Measurements from ENCODE around the gene TUB. TPM values are rescaled to one million over a fixed set of nuclear protein-coding genes. Genes with fewer than 3 reads are reported as not detected.
A peak's percentile ranks its signal among the peaks of the same experiment; 100 is the strongest.

Gene TUB
- polyA plus RNA-seq, 1 donor, result 15.2 TPM

DNA sequence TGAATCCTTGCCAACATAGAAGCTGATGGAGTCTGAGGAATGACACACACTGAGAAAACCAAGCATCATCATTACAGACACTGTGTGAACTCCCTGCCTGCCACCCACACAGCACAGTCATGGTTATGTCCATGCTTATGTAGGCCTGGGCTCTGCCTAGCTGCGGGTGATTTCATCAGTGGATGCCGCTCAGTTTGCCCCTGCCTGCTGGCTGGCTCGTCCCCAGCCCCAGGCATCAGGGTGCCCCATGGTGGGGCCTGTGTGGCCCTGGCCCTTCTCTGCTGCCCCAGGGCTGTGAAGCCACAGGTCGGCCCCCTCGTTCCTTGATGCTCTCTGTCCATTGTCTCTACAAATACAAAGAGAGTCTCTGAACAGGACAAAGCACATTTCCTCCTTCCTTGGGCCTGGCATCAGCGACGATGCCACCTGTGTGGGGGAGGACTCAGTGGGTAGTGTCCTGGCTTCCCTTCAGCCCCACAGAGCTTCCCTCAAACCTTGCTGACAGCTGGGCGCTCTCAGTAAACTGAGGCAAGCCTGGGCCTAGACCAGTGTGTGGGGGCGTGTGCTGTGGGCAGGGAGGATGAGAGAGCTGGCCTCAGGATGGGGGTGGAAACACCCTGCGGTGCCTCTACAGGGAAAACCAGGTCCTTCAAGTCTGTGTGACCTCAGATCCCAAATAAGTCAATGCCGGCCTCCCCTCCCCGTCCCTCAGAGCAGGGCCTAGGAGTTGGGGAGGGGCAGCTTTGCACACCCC lies 20.0 kb upstream of the TUB start:
- DNase-seq, result no peak
- WGBS (ENCODE audit: insufficient coverage, low lambda C conversion rate), result no CpG with 5 or more reads among the region's 12 CpGs
- no peak overlapping the region for H3K4me3 ChIP-seq (ENCODE audit: low read length)
- no peaks in the 10 kb centered on the region for H3K27me3 ChIP-seq (ENCODE audit: control insufficient read depth, insufficient read depth, low read length)
- no peaks in the 10 kb centered on the region for H3K9me3 ChIP-seq (ENCODE audit: control insufficient read depth, low read depth, low read length)
- H3K4me1 ChIP-seq (ENCODE audit: control insufficient read depth, insufficient read depth, low read length), result peaks cover 9% of the 10 kb centered on the region
- H3K36me3 ChIP-seq (ENCODE audit: control insufficient read depth, insufficient read depth, low read length), result no peaks in the 10 kb centered on the region
- H3K27ac ChIP-seq (ENCODE audit: low read length), result no peak overlapping the region

DNA sequence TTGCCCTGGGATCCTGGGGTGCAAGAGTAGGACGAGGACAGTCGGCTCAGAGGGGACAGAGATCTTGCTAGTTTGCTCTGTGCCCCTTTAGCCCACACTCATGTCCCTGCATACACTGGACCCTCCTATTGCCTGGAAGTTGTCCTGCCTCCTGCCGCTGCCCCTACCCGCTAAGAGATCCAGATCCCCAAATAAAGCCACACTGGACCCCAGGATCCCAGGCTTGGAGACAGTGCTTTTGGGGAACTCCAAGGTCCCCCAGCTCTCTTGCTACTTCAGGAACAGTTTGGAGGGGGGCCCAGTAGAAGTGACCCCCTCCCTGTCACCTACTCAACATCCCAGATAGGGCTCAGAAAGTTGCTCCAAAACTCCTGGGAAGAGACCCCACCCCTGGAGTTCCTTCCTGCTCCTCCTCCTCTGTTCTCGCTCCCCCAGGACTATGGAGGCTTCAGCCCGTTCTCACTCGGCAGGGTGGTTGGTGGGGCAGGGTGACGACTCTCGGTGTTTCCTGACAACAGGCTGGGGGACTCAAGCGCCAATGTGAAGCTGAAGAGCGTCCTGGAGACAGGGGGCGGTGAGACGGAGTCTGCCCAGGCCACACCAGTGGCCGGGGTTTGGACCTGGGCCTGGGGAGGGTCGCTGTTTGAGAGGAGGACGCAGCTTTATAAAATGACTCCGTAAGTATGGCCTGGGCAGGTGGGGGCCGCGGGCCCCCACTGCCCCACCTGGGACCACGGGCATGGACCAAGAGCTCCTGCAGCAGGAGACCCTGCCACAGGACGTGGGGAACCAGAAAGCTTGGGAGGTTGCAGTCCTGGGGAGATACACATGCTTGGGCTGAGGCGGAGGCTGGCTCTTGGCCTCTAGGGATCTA lies 19.2 kb upstream of the TUB start:
- H3K36me3 ChIP-seq (ENCODE audit: control insufficient read depth, insufficient read depth, low read length), result no peaks in the 10 kb centered on the region
- WGBS (ENCODE audit: insufficient coverage, low lambda C conversion rate), result no CpG with 5 or more reads among the region's 22 CpGs
- no peaks in the 10 kb centered on the region for H3K27me3 ChIP-seq (ENCODE audit: control insufficient read depth, insufficient read depth, low read length)
- H3K27ac ChIP-seq (ENCODE audit: low read length), result no peak overlapping the region
- H3K4me1 ChIP-seq (ENCODE audit: control insufficient read depth, insufficient read depth, low read length), result peaks cover 4% of the 10 kb centered on the region
- DNase-seq, result no peak
- H3K4me3 ChIP-seq (ENCODE audit: low read length), result no peak overlapping the region
- H3K9me3 ChIP-seq (ENCODE audit: control insufficient read depth, low read depth, low read length), result no peaks in the 10 kb centered on the region

DNA sequence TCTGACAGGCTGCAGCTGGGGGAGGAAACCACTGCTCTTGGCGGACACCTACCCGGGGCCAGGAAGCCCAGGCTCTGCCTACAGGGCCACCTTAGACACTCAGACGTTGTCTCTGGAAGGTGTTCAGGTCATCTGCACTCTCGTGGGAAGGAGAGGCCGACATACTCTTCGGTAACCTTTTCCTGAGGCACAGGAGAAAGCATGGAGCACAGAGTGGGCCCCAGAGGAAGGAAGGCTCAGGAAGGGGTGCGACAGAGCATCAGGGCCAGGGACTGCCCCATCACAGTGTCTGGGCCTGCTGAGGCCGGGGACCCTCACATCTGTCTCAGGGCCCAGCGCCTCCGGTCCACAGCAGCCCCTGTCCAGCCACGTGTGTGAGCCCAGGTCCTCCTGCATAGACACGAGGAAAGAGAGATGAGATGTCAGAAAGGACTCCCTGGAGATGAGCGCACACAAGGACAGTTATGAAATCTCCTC lies 18.2 kb upstream of the TUB start:
- no peaks in the 10 kb centered on the region for H3K9me3 ChIP-seq (ENCODE audit: control insufficient read depth, low read depth, low read length)
- H3K4me1 ChIP-seq (ENCODE audit: control insufficient read depth, insufficient read depth, low read length), result peaks cover 3% of the 10 kb centered on the region
- H3K27me3 ChIP-seq (ENCODE audit: control insufficient read depth, insufficient read depth, low read length), result no peaks in the 10 kb centered on the region
- H3K27ac ChIP-seq (ENCODE audit: low read length), result peak overlapping the region; percentile 15
- DNase-seq, result no peak
- no CpG with 5 or more reads among the region's 13 CpGs for WGBS (ENCODE audit: insufficient coverage, low lambda C conversion rate)
- H3K4me3 ChIP-seq (ENCODE audit: low read length), result no peak overlapping the region
- H3K36me3 ChIP-seq (ENCODE audit: control insufficient read depth, insufficient read depth, low read length), result no peaks in the 10 kb centered on the region

DNA sequence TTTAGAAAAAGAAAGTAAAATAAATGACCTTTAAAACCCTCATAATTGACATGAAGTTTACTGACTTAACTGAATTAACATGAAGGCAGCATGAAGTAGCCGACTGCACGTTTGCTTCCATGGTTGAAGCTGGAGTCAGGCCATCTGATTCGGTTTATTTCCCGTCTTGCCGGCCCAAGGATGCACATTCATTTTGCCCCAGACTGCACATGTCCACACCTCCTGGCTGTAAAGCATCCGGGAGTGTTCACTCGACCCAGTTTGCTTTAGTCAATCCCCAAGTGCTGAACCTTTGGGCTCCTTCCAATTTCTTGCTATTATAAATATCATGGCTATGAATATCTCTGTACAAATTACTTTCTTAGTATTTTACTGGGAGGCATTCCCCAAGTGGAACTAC lies 17.7 kb upstream of the TUB start:
- no peak for DNase-seq
- WGBS (ENCODE audit: insufficient coverage, low lambda C conversion rate), result no CpG with 5 or more reads among the region's 7 CpGs
- Histone ChIP-seq H3K4me1 (ENCODE audit: control insufficient read depth, insufficient read depth, low read length) (peaks cover 3% of the 10 kb centered on the region), H3K27me3 (ENCODE audit: control insufficient read depth, insufficient read depth, low read length) (no peaks in the 10 kb centered on the region), H3K36me3 (ENCODE audit: control insufficient read depth, insufficient read depth, low read length) (no peaks in the 10 kb centered on the region), H3K9me3 (ENCODE audit: control insufficient read depth, low read depth, low read length) (no peaks in the 10 kb centered on the region), H3K27ac (ENCODE audit: low read length) (no peak overlapping the region), H3K4me3 (ENCODE audit: low read length) (no peak overlapping the region)

DNA sequence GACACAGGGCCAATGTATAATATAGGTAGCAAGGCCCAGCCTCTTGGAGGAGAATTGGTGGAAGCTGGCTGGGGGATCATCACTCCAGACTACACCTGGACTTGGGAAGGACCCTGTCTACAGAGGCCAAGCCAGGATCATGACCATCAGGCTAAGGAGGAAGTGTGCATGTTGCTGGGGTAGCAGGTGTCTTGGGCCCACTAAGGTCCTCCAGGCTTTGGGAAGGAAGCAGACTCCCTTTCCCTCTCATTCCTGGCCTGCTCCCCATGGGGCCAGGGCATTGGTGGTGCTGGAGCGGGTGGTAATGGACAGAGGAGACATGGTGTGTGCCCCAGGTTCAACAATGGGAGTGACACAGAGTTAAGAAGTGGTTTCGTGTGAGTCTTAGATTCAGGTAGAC lies 16.0 kb upstream of the TUB start:
- H3K27ac ChIP-seq (ENCODE audit: low read length), result no peak overlapping the region
- DNase-seq, result no peak
- peaks cover 6% of the 10 kb centered on the region for H3K4me1 ChIP-seq (ENCODE audit: control insufficient read depth, insufficient read depth, low read length)
- no CpG with 5 or more reads among the region's 2 CpGs for WGBS (ENCODE audit: insufficient coverage, low lambda C conversion rate)
- H3K9me3 ChIP-seq (ENCODE audit: control insufficient read depth, low read depth, low read length), result no peaks in the 10 kb centered on the region
- no peaks in the 10 kb centered on the region for H3K36me3 ChIP-seq (ENCODE audit: control insufficient read depth, insufficient read depth, low read length)
- H3K4me3 ChIP-seq (ENCODE audit: low read length), result no peak overlapping the region
- no peaks in the 10 kb centered on the region for H3K27me3 ChIP-seq (ENCODE audit: control insufficient read depth, insufficient read depth, low read length)

DNA sequence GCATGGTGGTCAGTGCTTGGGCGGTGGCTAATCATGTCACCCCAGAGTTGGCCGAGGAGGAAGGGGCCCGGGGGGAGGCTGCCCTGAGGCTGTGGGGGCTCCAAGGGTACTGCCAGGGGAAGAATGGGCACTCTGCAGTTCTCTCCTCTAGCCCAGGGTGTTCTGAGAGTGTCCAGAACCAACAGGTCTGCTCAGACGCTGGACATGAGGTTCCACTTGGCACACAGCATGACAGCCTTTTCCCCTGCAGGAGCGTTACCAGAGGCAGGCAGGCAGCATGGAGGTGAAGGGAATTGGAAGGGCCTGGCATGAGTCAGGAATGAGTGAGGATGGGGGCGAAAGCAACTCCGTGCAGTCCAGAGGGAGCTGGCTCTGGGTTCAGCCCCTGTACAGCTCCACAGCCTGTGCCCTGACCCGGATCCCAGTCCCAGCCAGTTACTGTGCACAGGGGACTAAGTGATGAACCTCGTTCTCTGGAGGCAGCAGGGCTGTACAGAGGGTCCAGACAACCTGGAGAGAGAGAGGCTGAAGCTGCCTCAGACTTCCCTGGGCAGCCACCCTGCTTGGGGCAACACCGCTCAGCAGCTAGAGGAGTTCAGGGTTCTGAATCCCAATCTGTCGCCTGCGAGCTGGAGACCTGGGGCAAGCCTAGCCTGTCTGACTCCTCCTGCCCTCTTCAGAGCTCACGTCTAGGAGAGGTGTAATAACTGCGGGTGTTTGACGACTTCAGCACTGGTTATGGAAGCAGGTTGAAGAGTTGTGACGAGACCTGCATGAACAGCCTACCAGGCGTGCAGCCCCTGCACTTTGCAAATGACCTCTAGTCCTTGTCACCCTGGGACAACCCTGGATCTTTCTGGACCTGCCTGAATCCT lies 14.7 kb upstream of the TUB start:
- DNase-seq, result no peak
- no CpG with 5 or more reads among the region's 17 CpGs for WGBS (ENCODE audit: insufficient coverage, low lambda C conversion rate)
- Histone ChIP-seq H3K27ac (ENCODE audit: low read length) (no peak overlapping the region), H3K4me1 (ENCODE audit: control insufficient read depth, insufficient read depth, low read length) (peaks cover 6% of the 10 kb centered on the region), H3K27me3 (ENCODE audit: control insufficient read depth, insufficient read depth, low read length) (peaks cover 2% of the 10 kb centered on the region), H3K9me3 (ENCODE audit: control insufficient read depth, low read depth, low read length) (no peaks in the 10 kb centered on the region), H3K4me3 (ENCODE audit: low read length) (no peak overlapping the region), H3K36me3 (ENCODE audit: control insufficient read depth, insufficient read depth, low read length) (no peaks in the 10 kb centered on the region)

DNA sequence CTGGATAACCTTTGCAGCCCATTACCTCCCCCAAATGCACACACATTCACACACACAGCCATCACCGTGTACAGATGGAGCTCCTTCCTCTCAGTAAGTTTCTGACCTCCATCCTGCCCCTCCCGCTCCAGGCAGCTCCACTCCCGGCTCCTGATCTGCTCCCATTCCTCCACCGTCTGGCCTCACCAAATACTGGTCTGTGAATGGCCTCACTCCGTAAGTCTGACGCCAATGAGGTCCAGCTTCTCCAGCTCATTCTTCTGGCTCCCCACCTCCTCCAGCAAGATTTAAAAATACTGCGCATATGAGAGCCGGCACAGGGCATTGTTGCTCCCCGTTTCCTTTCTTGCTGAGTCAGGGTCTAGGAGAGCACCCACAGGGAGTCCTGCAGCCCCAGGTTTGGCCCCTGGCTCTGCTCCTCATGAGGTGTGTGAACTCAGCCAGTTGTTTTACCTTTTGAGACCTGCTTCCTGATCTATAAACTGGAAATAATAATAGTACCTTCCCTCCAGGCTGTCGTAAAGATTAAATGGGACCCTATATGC lies 14.0 kb upstream of the TUB start:
- no peak overlapping the region for H3K27ac ChIP-seq (ENCODE audit: low read length)
- 100% methylated on average over 1 of the region's 10 CpGs for WGBS (ENCODE audit: insufficient coverage, low lambda C conversion rate)

DNA sequence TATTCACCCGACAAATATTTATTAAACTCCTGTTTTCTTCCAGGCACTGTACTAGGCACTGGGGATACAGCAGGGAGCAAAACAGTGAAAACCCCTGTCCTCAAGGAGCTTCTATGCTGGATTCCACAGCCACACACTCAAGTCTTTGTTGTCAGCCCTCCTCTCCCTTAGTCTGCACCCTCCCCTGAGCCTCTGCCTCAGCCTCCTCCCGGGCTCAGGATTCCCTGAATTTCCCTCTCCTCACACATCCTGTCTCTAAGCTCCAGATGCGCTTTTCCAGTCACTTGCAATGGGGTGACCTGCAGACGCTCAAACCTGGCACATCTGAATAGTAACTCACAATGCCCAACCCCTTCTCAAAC lies 13.5 kb upstream of the TUB start:
- 74% methylated on average over 2 of the region's 4 CpGs for WGBS (ENCODE audit: insufficient coverage, low lambda C conversion rate)
- Histone ChIP-seq H3K9me3 (ENCODE audit: control insufficient read depth, low read depth, low read length) (no peaks in the 10 kb centered on the region), H3K27ac (ENCODE audit: low read length) (no peak overlapping the region), H3K36me3 (ENCODE audit: control insufficient read depth, insufficient read depth, low read length) (no peaks in the 10 kb centered on the region), H3K27me3 (ENCODE audit: control insufficient read depth, insufficient read depth, low read length) (peaks cover 2% of the 10 kb centered on the region), H3K4me3 (ENCODE audit: low read length) (no peak overlapping the region), H3K4me1 (ENCODE audit: control insufficient read depth, insufficient read depth, low read length) (peaks cover 6% of the 10 kb centered on the region)
- no peak for DNase-seq

More for the DNA sequence above, 14.0 kb upstream of the TUB start:
- H3K27me3 ChIP-seq (ENCODE audit: control insufficient read depth, insufficient read depth, low read length), result peaks cover 2% of the 10 kb centered on the region
- no peak overlapping the region for H3K4me3 ChIP-seq (ENCODE audit: low read length)
- peaks cover 6% of the 10 kb centered on the region for H3K4me1 ChIP-seq (ENCODE audit: control insufficient read depth, insufficient read depth, low read length)
- no peaks in the 10 kb centered on the region for H3K36me3 ChIP-seq (ENCODE audit: control insufficient read depth, insufficient read depth, low read length)
- H3K9me3 ChIP-seq (ENCODE audit: control insufficient read depth, low read depth, low read length), result no peaks in the 10 kb centered on the region
- no peak for DNase-seq

DNA sequence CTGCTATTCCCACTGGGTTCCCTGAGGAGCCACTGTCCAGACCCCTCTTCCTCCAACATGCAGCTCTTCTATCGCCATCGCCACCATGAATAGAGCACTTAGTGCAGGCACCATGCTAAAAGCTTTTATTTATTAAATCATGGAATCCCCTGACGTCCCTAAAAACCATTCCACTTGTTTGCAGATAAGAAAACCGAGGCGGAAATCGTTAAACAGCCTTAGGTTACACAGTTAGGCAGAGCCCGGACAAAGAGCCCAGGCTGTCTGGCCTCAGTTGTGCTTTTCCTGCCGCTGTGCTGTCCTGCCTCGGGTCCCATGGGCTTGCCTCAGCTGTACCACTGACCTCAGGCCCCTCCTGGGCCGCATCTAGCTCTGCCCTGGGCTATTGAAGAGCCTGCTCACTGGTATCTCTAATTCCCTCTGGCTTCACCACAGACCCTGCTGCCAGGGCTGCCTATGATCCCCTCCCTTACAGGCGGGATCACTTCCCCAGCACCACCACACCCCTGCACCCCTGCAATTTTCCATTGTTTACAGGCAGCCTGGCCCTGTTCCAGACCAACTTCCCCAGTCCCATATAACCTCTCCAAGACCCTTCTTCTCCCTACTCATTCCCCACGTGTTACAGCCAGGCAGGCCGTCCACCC lies 13.0 kb upstream of the TUB start:
- Histone ChIP-seq H3K4me3 (ENCODE audit: low read length) (no peak overlapping the region), H3K4me1 (ENCODE audit: control insufficient read depth, insufficient read depth, low read length) (peaks cover 6% of the 10 kb centered on the region), H3K9me3 (ENCODE audit: control insufficient read depth, low read depth, low read length) (no peaks in the 10 kb centered on the region), H3K36me3 (ENCODE audit: control insufficient read depth, insufficient read depth, low read length) (no peaks in the 10 kb centered on the region), H3K27ac (ENCODE audit: low read length) (peak overlapping the region; percentile 58), H3K27me3 (ENCODE audit: control insufficient read depth, insufficient read depth, low read length) (peaks cover 4% of the 10 kb centered on the region)
- no peak for DNase-seq
- WGBS (ENCODE audit: insufficient coverage, low lambda C conversion rate), result 83% methylated on average over 2 of the region's 13 CpGs
